ENCODE data around the gene DNM3. TPM values are rescaled to one million over a fixed set of nuclear protein-coding genes. Genes with fewer than 3 reads are reported as not detected.

DNM3 gene
- total RNA-seq, 1 donor from 2014 or later: 7.7 TPM

DNA sequence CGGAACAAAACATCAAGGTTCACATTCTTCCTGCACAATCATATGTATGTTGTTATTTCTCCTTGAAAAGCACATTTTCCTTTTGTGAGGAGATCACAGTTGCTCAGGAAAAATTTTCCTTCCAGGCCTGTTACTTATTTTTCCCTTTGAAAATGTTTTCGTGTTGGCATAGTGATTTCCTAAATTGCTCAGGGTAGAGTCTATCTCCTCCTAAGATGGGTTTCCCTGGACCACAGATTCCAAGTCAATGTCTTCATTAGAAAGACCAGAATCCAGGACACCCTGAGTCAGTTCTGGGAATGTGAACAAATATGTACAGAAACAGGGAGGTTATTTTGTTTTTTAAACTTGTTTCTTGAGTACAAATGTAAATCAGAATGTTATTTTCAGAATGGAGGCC is 484.8 kb downstream of the DNM3 start:
- no peak for DNase-seq (ENCODE audit: low spot score)
- Mint-ChIP-seq H3K4me3 (ENCODE audit: unreplicated experiment) (no peak overlapping the region), H3K27ac (ENCODE audit: unreplicated experiment) (no peak overlapping the region), H3K4me1 (ENCODE audit: unreplicated experiment) (no peaks in the 10 kb centered on the region), H3K36me3 (ENCODE audit: low read depth, unreplicated experiment) (no peaks in the 10 kb centered on the region), H3K27me3 (ENCODE audit: unreplicated experiment) (no peaks in the 10 kb centered on the region), H3K9me3 (ENCODE audit: unreplicated experiment) (no peaks in the 10 kb centered on the region)
- no peak for TF ChIP-seq CTCF (IDR thresholded peaks at IDR 0.05; ENCODE audit: unreplicated experiment)

- Mint-ChIP-seq H3K27me3 (ENCODE audit: unreplicated experiment) (no peaks in the 10 kb centered on the region), H3K27ac (ENCODE audit: unreplicated experiment) (no peak overlapping the region), H3K4me3 (ENCODE audit: unreplicated experiment) (no peak overlapping the region), H3K9me3 (ENCODE audit: unreplicated experiment) (no peaks in the 10 kb centered on the region), H3K4me1 (ENCODE audit: unreplicated experiment) (no peaks in the 10 kb centered on the region), H3K36me3 (ENCODE audit: low read depth, unreplicated experiment) (no peaks in the 10 kb centered on the region)
- no peak for DNase-seq (ENCODE audit: low spot score)
- no peak for TF ChIP-seq CTCF (IDR thresholded peaks at IDR 0.05; ENCODE audit: unreplicated experiment)
Measured at GRCh38 chr1:172328266-172328665, 487.0 kb downstream of the DNM3 start.

- DNase-seq (ENCODE audit: low spot score): no peak
- no peaks in the 10 kb centered on the region for H3K27me3 Mint-ChIP-seq (ENCODE audit: unreplicated experiment)
- H3K4me3 Mint-ChIP-seq (ENCODE audit: unreplicated experiment): no peak overlapping the region
- no peaks in the 10 kb centered on the region for H3K4me1 Mint-ChIP-seq (ENCODE audit: unreplicated experiment)
- TF ChIP-seq CTCF (IDR thresholded peaks at IDR 0.05; ENCODE audit: unreplicated experiment): no peak
- H3K27ac Mint-ChIP-seq (ENCODE audit: unreplicated experiment): no peak overlapping the region
- no peaks in the 10 kb centered on the region for H3K9me3 Mint-ChIP-seq (ENCODE audit: unreplicated experiment)
- no peaks in the 10 kb centered on the region for H3K36me3 Mint-ChIP-seq (ENCODE audit: low read depth, unreplicated experiment)
Measured at GRCh38 chr1:172332230-172332629, 490.9 kb downstream of the DNM3 start.

DNA sequence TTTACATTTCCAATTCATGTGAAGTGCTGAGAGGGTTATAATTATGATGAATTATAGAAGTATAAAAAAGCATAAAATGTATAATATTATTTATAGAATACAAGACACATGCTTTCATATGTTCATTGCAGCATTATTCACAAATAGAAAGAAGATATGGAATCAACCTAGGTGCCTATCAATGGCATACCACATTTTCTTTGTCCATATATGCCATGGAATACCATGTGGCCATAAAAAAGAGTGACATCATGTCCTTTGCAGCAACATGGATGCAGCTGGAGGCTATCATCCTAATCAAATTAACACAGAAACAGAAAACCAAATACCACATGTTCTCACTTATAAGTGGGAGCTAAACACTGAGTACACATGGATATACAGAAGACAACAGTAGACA is 494.1 kb downstream of the DNM3 start:
- TF ChIP-seq CTCF (IDR thresholded peaks at IDR 0.05; ENCODE audit: unreplicated experiment): no peak
- Mint-ChIP-seq H3K27me3 (ENCODE audit: unreplicated experiment) (peaks cover 1% of the 10 kb centered on the region), H3K36me3 (ENCODE audit: low read depth, unreplicated experiment) (no peaks in the 10 kb centered on the region), H3K27ac (ENCODE audit: unreplicated experiment) (no peak overlapping the region), H3K4me3 (ENCODE audit: unreplicated experiment) (no peak overlapping the region), H3K9me3 (ENCODE audit: unreplicated experiment) (no peaks in the 10 kb centered on the region), H3K4me1 (ENCODE audit: unreplicated experiment) (peaks cover under 1% of the 10 kb centered on the region)
- no peak for DNase-seq (ENCODE audit: low spot score)

GRCh38 chr1:172338295-172338735 is 497.0 kb downstream of the DNM3 start:
- Mint-ChIP-seq H3K4me1 (ENCODE audit: unreplicated experiment) (peaks cover 15% of the 10 kb centered on the region), H3K27ac (ENCODE audit: unreplicated experiment) (no peak overlapping the region), H3K9me3 (ENCODE audit: unreplicated experiment) (no peaks in the 10 kb centered on the region)

More at GRCh38 chr1:172338295-172338735, 497.0 kb downstream of the DNM3 start:
- peaks cover 1% of the 10 kb centered on the region for H3K27me3 Mint-ChIP-seq (ENCODE audit: unreplicated experiment)
- no peak for DNase-seq (ENCODE audit: low spot score)
- TF ChIP-seq CTCF (IDR thresholded peaks at IDR 0.05; ENCODE audit: unreplicated experiment): no peak
- H3K4me3 Mint-ChIP-seq (ENCODE audit: unreplicated experiment): no peak overlapping the region
- no peaks in the 10 kb centered on the region for H3K36me3 Mint-ChIP-seq (ENCODE audit: low read depth, unreplicated experiment)

Measured in endothelial cell (in vitro differentiated cells).